Middle frontal gyrus (tissue), 1 donor: ENCODE results near the gene ITGB1BP1.

Experiments used
- DNase-seq: peaks from one replicate; pipeline ENCODE4 v3.0.0-alpha.2; 2015; ENCODE audit warnings: low spot score; ENCODE audit errors: extremely low spot score

ITGB1BP1 gene

DNA sequence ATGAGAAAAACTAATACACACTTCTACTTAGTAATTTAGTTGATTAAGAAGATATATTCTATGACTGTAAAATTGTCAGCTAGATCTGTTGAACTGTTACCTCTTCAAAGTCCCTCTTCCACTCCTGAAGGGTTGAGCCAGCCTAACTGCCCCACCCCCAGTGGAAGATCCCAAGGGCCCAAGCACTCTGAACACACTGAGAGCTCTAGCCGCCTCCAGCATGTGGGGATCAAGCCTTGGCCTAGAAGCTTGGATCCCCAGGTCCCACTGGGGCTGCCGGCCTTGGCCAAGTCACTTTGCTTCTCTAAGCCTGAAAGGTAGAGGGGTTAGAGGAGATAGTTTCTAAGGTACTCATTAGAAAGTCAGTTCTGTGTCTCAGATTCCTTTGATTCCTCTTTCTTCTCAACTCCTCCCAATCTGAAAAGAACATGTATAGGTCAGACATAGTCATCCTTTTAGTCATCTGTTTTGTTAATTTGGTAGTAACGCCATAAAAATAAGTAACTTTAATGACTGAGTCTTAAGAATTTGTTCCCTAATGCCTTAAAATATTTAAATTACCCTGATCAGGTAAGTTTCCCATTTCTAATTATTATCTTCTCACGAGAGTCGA lies 5.7 kb upstream of the ITGB1BP1 start:
- DNase-seq: no peak

DNA sequence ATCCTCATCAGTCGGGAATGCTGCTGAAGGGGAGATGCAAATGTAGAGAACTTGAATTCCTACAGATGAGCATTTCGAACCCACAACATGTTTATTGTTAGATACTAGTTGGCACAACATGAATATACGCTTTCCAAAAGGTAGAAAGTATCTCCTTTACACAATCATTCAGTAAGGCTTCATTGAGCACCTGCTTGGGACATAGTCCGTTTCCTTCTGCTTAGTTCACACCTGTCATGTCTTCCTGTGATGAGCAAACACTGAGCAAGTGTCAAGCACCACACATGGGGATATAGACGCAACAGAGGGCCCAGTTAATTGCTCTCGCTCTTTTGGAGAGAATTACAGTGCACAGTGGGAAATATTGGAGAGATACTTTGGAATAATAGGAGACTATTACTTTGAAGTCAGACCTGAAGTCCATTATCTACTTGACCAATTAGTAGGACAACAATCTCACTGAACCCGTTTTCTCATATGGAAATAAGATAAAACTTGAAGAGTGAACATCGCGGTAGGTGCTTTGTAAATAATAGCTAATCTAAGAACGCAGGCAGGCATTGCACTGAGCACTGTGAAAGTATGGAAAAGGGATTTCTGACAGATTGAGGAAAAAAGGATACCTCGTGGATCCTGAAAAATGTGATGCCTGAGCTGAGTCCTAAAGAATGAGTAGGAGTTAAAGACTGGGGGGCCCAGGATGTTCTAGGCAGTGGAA lies 1.3 kb upstream of the ITGB1BP1 start:
- DNase-seq: no peak

DNA sequence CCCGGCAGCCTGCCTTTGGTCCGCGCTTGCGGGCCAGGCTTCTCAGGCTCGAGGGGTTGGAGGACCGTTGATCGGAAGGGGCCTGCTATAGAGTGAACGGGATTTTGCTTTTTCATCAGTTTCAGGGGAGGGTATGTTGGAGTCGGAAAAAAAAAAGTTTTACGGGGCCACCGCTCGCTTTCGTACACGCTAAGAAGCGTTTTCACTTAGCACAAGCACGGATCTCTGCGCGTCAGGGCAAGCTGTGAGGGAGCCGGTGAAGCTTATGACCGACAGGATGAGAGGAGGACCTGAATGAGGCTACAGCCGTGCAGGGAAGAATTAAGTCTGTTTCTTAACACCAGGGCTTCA lies 569 bp upstream of the ITGB1BP1 start:
- no peak for DNase-seq

DNA sequence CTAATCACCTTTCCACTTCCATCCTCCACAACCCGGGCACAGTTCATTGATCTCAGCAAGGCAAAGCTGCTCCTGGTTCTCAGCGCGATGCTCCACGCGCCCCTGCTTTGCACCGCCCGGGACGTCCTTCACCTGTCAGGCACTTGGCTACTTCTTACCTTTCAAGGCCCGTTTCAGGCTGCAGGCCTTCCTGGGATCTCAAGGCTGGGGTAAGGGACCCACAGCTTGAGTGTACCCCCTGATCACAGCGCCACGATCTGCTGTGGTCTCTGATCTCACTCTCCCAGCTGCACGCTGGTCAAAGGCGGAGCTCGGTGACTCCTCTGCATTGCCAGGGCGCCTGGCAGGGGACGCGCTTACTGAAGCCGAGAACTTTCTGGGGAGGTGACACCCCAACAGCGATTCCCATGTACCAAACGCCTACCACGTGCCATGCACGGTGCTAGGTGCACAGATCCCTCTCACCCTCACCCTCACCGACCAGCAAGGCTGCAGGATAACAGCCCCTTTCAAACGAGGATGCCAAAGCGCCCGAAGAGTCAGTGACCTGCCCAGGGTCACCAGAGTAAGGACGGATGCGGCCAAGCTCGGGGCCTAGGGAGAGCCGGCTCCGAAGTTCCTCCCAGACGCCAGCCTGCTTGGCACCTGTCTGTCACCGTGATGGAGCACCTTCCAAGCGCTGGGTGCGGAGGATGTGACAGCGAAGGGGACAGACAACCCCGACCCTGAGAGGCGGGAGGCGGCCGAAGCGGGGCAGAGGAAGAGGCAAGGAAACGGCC lies 818 bp downstream of the ITGB1BP1 start:
- DNase-seq: peak; percentile 6

DNA sequence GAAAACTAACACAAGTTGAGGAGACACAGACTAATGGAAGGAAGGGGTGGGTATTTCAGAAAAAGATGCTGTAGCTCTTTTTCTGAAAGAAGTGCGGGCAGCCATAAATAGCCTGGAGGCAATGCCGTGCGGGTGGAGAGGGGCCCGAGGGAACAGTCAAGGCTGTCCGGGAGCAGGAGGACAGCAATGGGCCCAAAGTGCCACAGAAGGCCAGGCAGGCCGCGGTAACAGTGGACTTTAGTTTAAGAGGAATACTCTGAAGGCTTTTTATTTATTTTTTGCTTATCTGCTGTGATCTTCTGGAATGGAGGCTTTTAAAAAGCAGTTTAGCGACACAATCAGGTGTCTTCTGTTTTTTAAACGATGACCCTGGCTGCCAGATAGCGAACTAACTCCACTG lies 2.8 kb downstream of the ITGB1BP1 start:
- DNase-seq: no peak

DNA sequence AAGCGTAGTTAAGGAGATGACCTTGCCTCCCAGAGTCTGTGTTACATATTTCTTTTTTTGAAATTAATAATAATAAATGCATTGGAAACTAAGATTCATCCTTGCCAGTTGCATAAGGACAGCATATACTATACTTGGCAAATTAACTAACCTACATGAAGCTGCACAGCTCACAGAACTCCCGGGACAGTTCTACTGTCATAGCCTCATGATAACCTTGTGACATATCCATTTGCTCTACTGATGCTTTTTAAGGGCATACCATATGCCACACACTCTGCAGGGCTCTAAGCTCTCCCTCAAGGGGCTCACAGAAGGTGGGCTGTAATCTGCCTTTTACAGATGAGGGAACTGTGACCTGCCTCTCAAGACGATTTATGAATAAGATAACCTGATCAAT lies 3.8 kb downstream of the ITGB1BP1 start:
- no peak for DNase-seq

DNA sequence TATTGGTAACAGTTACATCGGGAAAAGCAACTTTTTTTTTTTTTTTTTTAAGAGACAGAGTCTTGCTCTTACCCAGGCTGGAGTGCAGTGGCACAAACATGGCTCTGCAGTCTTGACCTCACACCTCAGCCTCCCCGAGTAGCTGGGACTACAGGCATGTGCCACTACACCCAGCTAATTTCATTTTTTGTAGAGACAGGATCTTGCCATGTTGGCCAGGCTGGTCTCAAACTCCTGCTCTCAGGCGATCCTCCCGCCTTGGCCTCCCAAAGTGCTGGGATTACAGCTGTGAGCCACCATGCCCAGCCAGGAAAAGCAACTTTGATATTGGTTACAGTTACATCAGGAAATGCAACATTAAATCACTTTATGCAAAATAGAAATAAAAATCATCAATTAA lies 4.6 kb downstream of the ITGB1BP1 start:
- no peak for DNase-seq

DNA sequence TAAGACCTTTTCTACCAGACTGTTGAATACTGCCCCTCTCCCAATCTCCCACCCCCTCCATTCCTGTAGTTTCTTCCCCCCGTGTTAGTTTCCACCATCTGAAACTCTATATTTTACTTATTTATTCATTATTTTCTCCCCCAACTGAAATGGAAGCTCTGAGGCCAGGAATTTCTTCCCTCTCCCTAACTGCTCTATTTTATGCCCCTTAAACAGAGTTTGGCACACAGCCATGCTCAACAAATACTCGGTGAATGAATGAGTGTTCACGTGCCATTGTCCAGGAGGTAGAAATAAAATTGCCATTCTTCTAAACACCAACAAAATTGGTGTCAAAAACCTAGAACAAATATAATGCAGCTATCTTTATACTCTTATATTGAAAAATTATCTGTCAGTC lies 5.6 kb downstream of the ITGB1BP1 start:
- no peak for DNase-seq

DNA sequence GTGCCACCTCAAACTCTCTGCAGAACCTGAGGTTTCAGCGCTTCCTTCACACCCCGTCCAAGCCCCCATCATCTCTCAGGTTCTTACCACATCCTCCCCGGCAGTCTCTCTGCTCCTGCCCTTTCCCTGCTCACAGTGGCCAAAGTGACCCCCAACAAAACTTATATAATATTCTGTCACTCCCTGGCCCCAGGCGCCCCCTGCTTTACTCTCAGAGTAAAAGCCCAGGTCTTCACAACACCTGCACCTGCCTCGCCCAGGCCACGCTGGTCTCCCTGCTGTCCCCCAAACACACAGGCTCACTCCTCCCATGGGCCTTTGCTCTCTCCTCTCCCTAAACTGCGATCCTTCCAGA lies 6.4 kb downstream of the ITGB1BP1 start:
- DNase-seq: no peak

DNA sequence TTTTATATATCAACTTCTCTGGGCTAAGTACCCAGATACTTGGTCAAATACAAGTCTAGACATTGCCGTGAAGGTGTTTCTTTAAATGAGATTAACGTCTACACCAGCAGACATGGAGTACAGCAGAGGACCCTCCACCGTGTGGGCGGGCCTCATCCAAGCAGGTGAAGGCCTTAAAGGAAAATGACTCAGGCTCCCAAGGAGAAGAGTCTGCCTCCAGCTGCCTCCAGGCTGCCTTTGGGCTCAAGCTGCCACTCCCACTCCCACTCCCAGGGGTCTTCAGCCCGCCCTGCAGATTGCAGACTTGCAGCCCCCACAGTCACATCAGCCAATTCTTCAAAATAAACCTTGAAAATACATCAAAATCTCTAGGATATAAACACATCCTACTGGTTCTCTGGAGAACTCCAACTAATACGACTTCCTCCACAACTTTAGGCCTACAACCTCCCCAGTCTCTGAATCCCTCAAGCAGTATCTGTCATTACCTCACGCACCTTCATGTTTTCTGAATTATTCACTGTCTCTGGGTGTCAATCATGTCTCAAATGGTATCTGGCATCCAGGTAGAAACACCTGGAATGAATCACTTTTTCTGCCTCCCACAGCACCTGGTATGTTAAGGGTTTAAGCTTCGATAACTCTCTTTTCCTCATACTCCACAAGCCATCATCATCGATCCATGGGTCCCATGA lies 6.9 kb downstream of the ITGB1BP1 start:
- DNase-seq: no peak

DNA sequence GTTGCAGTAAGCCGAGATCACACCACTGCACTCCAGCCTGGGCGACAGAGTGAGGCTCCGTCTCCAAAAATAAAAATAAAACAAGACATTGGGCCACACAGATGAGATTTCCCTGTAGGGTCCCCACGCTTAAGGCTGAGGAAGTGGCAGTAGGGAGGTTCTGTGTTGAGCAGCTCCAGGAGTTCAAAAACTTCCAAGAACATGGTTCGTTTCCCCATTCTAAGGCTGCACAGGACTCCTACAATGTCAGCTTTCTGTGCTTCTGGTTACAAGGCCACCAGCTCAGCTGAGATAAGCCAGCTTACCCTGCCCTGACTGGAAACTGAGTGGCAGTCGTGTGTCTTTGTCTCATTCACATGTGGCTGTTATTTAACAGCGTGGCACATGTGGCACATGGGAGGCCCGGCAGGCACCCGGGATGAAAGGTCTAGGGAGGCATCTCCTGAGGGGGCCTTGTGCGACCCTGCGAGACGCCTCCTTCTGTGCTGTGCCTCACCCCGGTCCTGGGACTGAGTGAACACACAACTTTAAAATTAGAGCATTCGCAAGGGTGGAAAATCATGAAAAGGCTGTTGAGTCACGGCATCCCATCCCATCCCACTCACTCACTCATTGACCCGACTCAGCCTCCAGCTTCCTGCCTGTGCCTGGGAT lies 7.7 kb downstream of the ITGB1BP1 start:
- DNase-seq: no peak

DNA sequence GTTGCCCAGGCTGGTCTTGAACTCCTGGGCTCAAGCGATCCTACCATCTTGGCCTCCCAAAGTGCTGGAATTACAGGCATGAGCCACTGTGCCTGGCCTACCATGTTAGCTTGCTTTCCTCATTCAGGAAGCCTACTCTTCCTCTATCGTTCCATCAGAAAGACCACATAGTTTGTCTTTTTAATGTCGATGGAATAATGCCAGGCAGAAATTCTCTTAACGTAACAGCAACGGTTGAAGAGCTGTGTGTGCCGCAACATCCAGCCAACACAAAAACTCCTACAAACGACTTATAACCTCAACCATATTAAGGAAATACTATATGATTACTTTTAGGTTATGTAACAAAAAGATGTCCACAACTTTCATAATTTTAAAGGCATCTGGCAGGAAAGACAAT lies 10.5 kb downstream of the ITGB1BP1 start:
- DNase-seq: no peak

DNA sequence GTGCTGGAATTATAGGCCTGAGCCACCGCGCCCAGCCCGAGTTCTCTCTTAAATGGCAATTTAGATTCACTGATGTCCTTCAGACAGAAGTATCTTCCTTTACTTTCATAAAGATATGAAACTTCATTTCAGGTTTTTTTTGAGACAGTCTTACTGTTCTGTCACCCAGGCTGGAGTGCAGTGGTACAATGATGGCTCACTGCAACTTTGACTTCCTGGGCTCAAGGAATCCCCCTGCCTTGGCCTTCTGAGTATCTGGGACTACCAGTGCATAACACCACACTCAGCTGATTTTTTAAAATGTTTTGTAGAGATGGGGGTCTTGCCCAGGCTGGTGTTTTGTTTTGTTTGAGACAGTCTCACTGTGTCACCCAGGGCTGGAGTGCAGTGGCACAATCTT lies 13.2 kb downstream of the ITGB1BP1 start:
- DNase-seq: no peak

DNA sequence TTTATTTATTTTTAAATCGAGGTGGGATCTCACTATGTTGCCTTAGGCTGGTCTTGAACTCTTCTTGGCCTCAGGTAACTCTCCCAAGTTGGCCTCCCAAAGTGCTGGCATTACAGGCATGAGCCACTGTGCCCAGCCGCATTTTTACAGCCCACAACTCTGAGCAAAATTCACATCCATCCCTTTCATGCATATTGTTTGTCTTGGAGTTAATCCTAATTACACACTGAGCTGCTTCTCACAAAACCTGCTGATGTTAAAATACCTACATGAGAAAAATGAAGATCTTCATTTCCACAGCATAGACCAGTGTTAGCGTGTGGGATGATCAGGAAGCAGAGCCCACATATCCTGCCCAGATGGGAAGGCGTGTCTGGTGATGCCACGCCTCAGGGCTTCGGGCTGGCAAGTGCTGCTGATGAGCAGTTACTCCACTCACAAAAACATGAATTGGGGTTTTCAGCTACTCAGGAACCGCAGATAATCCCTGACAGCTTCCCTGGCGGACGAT lies 14.6 kb downstream of the ITGB1BP1 start:
- DNase-seq: peak; percentile 40

DNA sequence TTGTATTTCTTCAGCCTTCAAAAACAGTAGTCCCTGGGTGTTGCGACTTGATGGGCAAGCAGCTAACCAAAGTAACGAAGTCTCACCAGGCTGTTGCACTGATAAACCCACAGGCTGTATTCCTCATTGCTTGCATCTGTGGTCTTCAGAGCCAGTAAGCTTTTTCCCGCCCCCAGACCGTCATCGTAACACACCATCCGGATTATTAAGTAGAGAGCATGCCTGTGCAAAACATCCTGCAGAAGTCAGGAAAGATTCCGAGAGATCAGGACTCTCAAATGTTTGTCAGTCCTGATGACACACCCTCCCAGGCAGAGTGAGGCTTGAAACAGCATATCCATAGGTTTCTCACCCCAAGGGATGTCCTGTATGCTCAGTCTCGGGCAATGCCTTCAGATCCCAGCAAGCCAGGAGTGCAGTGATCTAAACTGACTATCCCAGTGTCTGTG lies 15.9 kb downstream of the ITGB1BP1 start:
- DNase-seq: no peak

DNA sequence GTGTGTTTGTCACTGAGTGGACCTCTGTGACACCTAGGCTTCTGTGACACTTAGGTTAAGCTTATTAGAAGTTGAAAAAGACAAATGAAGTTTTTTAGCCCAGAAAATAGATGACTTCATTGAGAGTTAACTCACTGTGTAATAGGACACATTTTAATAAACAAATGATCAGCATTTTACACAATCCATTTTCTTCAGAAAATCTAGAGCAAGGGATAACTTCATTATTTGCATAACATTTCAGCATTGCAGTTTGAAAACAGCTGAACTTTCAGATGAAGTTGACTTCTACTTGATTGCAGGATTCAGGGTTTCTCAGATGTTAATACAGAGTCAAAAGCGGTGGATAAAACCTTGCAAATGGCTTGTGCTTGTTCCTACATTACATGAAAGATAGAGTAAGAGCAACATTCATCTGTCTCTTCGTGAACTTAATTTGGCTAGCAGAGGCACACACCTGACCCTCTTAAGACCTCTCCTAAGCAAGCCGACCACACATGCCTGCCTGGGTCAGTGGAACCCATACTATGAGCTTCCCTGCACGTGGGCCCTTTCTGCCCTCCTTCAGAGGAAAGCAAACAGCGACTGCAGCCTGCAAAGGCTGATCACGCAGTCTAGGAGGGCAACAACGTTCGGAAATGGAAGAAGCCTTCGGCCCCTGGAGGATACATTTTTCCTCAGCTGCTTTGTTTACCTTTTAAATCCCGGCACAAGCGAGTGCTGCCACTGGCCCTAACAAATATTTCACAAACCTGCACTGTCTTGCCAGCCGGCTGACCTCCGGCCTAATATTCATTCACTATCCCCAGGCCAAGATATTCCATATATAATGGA lies 16.6 kb downstream of the ITGB1BP1 start:
- DNase-seq: no peak

DNA sequence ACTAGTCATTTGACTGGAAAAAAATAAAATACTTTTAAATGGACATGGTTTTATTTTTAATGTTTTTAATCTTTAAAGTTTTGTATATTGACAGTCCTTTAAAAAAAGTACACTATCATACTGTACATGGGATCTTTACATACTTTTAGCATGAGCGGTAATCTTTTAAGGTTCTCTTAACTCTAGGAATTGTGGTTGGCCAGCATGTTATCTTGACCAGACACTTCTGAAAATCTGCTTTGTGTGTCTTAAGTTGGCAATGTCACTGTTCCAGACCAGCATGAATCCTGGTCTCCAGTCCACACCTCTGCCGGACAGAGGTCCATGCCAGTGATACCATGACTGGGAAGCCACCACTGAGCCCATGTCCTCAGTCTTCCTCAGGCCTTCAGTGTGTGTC lies 17.7 kb downstream of the ITGB1BP1 start:
- DNase-seq: no peak

DNA sequence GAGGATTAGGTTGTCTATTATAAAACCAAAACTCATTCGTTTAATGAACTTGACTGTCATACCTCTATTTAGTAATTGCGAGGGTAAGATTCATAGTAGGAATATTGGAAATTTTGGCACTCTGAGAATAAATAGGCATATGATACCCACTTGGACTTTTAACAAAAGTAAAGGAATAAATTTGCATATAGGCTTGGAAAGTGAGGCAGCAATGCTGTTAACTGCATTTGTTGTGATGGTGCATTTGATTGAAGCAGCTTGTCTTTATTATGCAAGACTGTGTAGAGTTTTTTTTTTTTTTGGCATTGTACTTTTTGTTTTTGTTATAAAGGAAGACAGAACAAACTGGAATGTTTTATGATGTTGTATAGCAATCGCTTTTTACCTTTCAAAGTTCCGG lies 18.9 kb downstream of the ITGB1BP1 start:
- DNase-seq: no peak

DNA sequence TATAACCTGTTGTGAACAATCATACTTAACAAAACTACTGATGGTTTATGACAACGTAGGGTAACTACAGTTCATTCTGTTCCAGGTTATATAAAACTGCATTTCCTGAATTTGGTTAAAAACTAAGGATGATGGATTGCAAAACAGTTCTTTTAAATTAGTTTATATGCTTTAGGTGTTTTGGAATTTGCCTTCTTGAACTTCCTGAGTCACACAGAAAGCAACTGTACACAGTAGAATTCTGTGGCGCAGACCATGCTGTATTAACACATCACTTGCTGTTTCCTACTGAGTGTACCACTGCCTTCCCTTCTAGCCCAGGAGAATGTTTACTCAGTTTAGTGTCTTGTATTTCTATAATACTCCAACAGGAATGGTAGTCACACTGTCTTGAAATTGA lies 19.4 kb downstream of the ITGB1BP1 start:
- no peak for DNase-seq

DNA sequence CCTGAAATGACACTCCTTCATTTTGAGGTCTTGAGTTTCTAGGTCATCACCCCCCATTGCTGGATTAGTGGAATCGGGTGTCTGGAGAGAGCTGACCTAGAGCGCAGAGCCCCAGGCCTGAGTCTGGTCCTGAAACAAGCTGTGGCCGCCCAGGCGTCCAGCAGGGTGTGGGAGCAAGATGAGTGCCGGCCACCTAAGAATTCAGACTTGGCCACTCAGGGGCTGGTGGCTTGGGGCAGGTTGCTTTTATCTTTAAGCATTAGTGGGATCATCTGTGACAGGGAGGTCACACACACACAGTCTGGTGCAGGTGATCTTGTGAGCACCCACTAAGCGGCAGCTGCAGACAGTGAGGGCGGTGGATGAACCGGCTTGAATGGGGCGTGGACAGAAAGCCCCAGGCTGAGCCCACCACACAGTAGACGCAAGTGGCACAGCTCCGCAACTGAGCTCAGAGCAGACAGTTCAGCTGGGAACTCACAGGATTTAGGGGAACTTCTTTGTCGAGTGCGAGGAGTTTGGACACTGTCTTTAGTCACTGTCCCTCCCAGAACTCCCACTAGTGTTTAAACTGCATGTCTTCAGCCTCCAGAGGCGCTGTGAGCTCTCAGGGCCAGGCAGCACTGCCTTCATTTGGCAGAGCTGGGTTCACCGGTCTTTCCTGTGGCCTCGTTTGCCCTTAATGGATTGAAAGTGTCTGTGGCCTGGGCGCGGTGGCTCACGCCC lies 21.5 kb downstream of the ITGB1BP1 start:
- DNase-seq: no peak
